Cardiac fibroblast (primary cell): ENCODE results near the gene RNU6-7.

Experiments used
- DNase-seq, 2 donors: peaks; one replicate each; pipeline versions ENCODE4 v3.0.0 to v3.0.0-alpha.2; 2010; ENCODE audit warnings: low read depth in 2 of 2
- H3K4me3 ChIP-seq, 2 donors: replicated peaks in 1 of 2; 1 replicate in 1 of 2; 2 replicates in 1 of 2; pipeline ENCODE4 v1.5.1; 2011; ENCODE audit warnings: low read depth in 2 of 2, low read length in 2 of 2, mild to moderate bottlenecking in 2 of 2, moderate library complexity in 1 of 2
- CTCF ChIP-seq: IDR thresholded peaks from one replicate; pipeline ENCODE4 v1.5.1; 2011; ENCODE audit warnings: low read depth, mild to moderate bottlenecking, low read length, inconsistent platforms

RNU6-7 gene

DNA sequence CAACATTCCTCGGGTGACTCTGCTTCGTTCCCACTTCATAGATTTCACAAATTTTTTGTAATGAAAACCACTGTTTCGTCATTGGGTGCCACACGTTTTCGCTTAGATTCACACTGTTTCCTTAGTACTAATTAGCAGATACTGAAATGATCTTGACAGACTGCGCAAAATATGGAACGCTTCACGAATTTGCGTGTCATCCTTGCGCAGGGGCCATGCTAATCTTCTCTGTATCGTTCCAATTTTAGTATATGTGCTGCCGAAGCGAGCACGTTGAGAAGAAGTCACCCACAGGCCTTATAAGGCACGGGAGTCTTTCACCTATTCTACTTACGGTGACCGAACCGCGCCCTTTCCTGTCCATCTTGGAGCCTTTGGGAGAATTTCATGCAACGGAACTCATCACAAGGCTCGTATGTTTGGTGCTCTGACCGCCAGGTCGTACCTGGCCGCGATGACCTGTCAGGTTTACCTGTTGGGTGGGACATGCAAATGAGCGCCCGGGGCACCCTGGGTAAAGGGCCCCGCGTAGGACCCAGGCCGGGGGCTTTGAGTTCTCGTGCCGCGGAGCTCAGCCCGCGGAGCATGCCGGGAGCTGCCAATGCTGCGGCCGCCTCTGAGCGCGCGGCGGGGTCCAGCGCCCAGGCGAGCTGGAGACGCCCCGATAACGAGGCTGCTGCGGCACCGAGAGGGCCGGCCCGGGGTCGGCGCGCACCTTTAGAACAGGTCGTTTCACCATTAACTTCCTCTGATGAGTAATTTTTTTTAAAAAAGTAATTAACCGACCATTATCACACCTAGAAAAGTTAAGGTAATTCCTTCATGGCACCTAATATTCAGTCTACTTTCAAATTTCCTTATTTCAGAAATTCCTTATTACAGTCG is 1.4 kb downstream of the RNU6-7 start, which contains the start of gene RNU6-8:
TSS of gene RNU6-8 (minus strand) at position 272 of the 885 bp plus-strand sequence.
- no peak for TF ChIP-seq CTCF
- peak within 1 kb of the TSS; percentile 67 to 70 for H3K4me3 ChIP-seq
- peak; percentile 89 to 91 for DNase-seq

GRCh38 chr14:32203928-32204357 is 2.1 kb downstream of the RNU6-7 start:
- TF ChIP-seq CTCF = no peak
- DNase-seq = peak in 1 of 2 donors; percentile 3
- peak overlapping the region; percentile 50 to 70 for H3K4me3 ChIP-seq

GRCh38 chr14:32205554-32205953 is 3.7 kb downstream of the RNU6-7 start:
- no peak for TF ChIP-seq CTCF
- no peak overlapping the region for H3K4me3 ChIP-seq
- no peak for DNase-seq

GRCh38 chr14:32205984-32206383 is 4.1 kb downstream of the RNU6-7 start:
- TF ChIP-seq CTCF = no peak
- H3K4me3 ChIP-seq = no peak overlapping the region
- DNase-seq = no peak

GRCh38 chr14:32206552-32206951 is 4.7 kb downstream of the RNU6-7 start:
- no peak overlapping the region for H3K4me3 ChIP-seq
- DNase-seq = no peak
- no peak for TF ChIP-seq CTCF

DNA sequence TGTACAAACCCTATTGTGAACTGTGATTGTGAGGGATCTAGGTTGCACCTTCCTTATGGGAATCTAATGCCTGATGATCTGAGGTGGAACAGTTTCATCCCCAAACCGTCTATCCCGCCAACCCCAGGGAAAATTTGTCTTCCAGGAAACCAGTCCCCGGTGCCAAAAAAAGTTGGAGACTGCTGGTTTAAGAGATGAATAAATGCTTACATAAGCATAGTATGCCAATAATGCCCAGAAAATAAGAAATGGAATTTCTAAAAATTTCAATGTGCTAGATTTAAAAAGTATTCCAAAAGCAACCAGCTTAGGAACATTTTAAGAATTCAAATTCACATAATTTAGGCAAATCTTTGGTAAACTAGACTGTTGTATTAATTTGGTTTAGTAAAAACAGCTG is 6.6 kb downstream of the RNU6-7 start:
- DNase-seq = no peak
- no peak for TF ChIP-seq CTCF
- no peak overlapping the region for H3K4me3 ChIP-seq
